Measurements from ENCODE around the gene ZNF831. TPM values are rescaled to one million over a fixed set of nuclear protein-coding genes. Genes with fewer than 3 reads are reported as not detected.
A peak's percentile ranks its signal among the peaks of the same experiment; 100 is the strongest.

The ZNF831 gene
- total RNA-seq, 5 donors from 2014 or later (not counting 1 experiment from before 2014, with no cell fraction given): 23.1 to 48.0 (median 29.7) TPM

- Histone ChIP-seq H3K36me3 (ENCODE audit: control insufficient read depth in 2 of 2, extremely low read depth in 1 of 2, insufficient read depth in 1 of 2, low read length in 1 of 2) (peaks cover 3 to 39% of the 10 kb centered on the region in 2 donors), H3K4me3 (ENCODE audit: control insufficient read depth in 1 of 2, extremely low read depth in 1 of 2, low read length in 1 of 2) (no peak overlapping the region), H3K9me3 (no peaks in the 10 kb centered on the region), H3K27me3 (replicated peaks in 1 of 2; ENCODE audit: control insufficient read depth in 2 of 2, extremely low read depth in 1 of 2, insufficient read depth in 2 of 2, low read length in 1 of 2) (no peaks in the 10 kb centered on the region), H3K4me1 (ENCODE audit: control insufficient read depth in 1 of 2, extremely low read depth in 1 of 2, insufficient read depth in 2 of 2, low read length in 2 of 2) (peaks cover 4 to 70% of the 10 kb centered on the region in 2 experiments), H3K27ac (ENCODE audit: low read length) (peak overlapping the region; percentile 30)
- ChIA-PET POLR2A (no interaction called here), CTCF (interaction anchor here (1.0 to 1.4 kb wide), 3 partner anchors 17 to 53 kb away, joined by 3 to 4 read pairs (median 3); no protein-coding TSS in a partner anchor)
- H3K27ac Mint-ChIP-seq: peak overlapping the region; percentile 91
- H3K36me3 Mint-ChIP-seq: peaks cover 71% of the 10 kb centered on the region
- WGBS (ENCODE audit: insufficient coverage): 96% methylated on average over 2 of the region's 2 CpGs
- ATAC-seq (replicated peaks in 1 of 4): no peak
- no peaks in the 10 kb centered on the region for H3K9me3 Mint-ChIP-seq
- H3K27me3 Mint-ChIP-seq: no peaks in the 10 kb centered on the region
- peak overlapping the region in 1 of 3 donors; percentile 30 for H3K4me3 Mint-ChIP-seq
- peaks cover 88 to 98% (median 94%) of the 10 kb centered on the region in 3 donors for H3K4me1 Mint-ChIP-seq
- no peak for DNase-seq
Measured at GRCh38 chr20:59175861-59176260, 12.2 kb downstream of the ZNF831 start.

GRCh38 chr20:59176812-59177211 lies 13.2 kb downstream of the ZNF831 start:
- CTCF ChIA-PET: interaction anchor here in 1 of 2 donors (1.0 kb wide), 1 partner anchor 29 kb away, joined by 3 read pairs; no protein-coding TSS in a partner anchor
- WGBS (ENCODE audit: insufficient coverage): 94% methylated on average over 2 of the region's 5 CpGs
- Histone ChIP-seq H3K4me3 (ENCODE audit: control insufficient read depth in 1 of 2, extremely low read depth in 1 of 2, low read length in 1 of 2) (no peak overlapping the region), H3K9me3 (no peaks in the 10 kb centered on the region), H3K36me3 (ENCODE audit: control insufficient read depth in 2 of 2, extremely low read depth in 1 of 2, insufficient read depth in 1 of 2, low read length in 1 of 2) (peaks cover 3 to 39% of the 10 kb centered on the region in 2 donors), H3K27me3 (replicated peaks in 1 of 2; ENCODE audit: control insufficient read depth in 2 of 2, extremely low read depth in 1 of 2, insufficient read depth in 2 of 2, low read length in 1 of 2) (no peaks in the 10 kb centered on the region), H3K4me1 (ENCODE audit: control insufficient read depth in 1 of 2, extremely low read depth in 1 of 2, insufficient read depth in 2 of 2, low read length in 2 of 2) (peaks cover 4 to 66% of the 10 kb centered on the region in 2 experiments), H3K27ac (ENCODE audit: low read length) (peak overlapping the region; percentile 92)
- H3K4me3 Mint-ChIP-seq: peak overlapping the region in 1 of 3 donors; percentile 71
- no peaks in the 10 kb centered on the region for H3K9me3 Mint-ChIP-seq
- peak overlapping the region; percentile 92 to 98 for H3K27ac Mint-ChIP-seq
- DNase-seq (no peak), ATAC-seq (replicated peaks in 1 of 4) (no peak)
- H3K36me3 Mint-ChIP-seq: peaks cover 71% of the 10 kb centered on the region
- POLR2A ChIA-PET: no interaction called here
- no peaks in the 10 kb centered on the region for H3K27me3 Mint-ChIP-seq
- peaks cover 88 to 98% (median 94%) of the 10 kb centered on the region in 3 donors for H3K4me1 Mint-ChIP-seq

GRCh38 chr20:59177266-59178250 lies 13.9 kb downstream of the ZNF831 start:
- Mint-ChIP-seq H3K9me3 (no peaks in the 10 kb centered on the region), H3K36me3 (peaks cover 68% of the 10 kb centered on the region), H3K27ac (peak overlapping the region; percentile 92 to 98), H3K4me3 (peak overlapping the region; percentile 43 to 71 (median 66)), H3K4me1 (peaks cover 88 to 98% (median 94%) of the 10 kb centered on the region in 3 donors), H3K27me3 (no peaks in the 10 kb centered on the region)
- H3K4me3 ChIP-seq (ENCODE audit: control insufficient read depth in 1 of 2, extremely low read depth in 1 of 2, low read length in 1 of 2): peak overlapping the region in 1 of 2 donors; percentile 20
- no peaks in the 10 kb centered on the region for H3K27me3 ChIP-seq (replicated peaks in 1 of 2; ENCODE audit: control insufficient read depth in 2 of 2, extremely low read depth in 1 of 2, insufficient read depth in 2 of 2, low read length in 1 of 2)
- POLR2A ChIA-PET: interaction anchor here (0.5 to 0.9 kb wide), 7 partner anchors 20 to 529 kb away, joined by 3 to 5 read pairs (median 3); no protein-coding TSS in a partner anchor
- 59% methylated on average over 7 of the region's 13 CpGs for WGBS (ENCODE audit: insufficient coverage)
- CTCF ChIA-PET: interaction anchor here in 1 of 2 donors (0.5 to 1.4 kb wide), 12 partner anchors 9 to 294 kb away, joined by 3 to 9 read pairs (median 3); no protein-coding TSS in a partner anchor
- H3K27ac ChIP-seq (ENCODE audit: low read length): peak overlapping the region; percentile 92
- H3K36me3 ChIP-seq (ENCODE audit: control insufficient read depth in 2 of 2, extremely low read depth in 1 of 2, insufficient read depth in 1 of 2, low read length in 1 of 2): peaks cover 3 to 38% of the 10 kb centered on the region in 2 donors
- DNase-seq (peak in 13 of 35 experiments; percentile 18 to 70 (median 28)), ATAC-seq (replicated peaks in 1 of 4) (peak; percentile 74 to 86 (median 76))
- H3K9me3 ChIP-seq: no peaks in the 10 kb centered on the region
- H3K4me1 ChIP-seq (ENCODE audit: control insufficient read depth in 1 of 2, extremely low read depth in 1 of 2, insufficient read depth in 2 of 2, low read length in 2 of 2): peaks cover 4 to 67% of the 10 kb centered on the region in 2 experiments

- H3K4me3 Mint-ChIP-seq: peak overlapping the region in 1 of 3 donors; percentile 71
- no peak for DNase-seq
- peaks cover under 1 to 34% of the 10 kb centered on the region in 2 donors for H3K36me3 ChIP-seq (ENCODE audit: control insufficient read depth in 2 of 2, extremely low read depth in 1 of 2, insufficient read depth in 1 of 2, low read length in 1 of 2)
- H3K4me1 Mint-ChIP-seq: peaks cover 87 to 97% (median 94%) of the 10 kb centered on the region in 3 donors
- peaks cover 4 to 64% of the 10 kb centered on the region in 2 experiments for H3K4me1 ChIP-seq (ENCODE audit: control insufficient read depth in 1 of 2, extremely low read depth in 1 of 2, insufficient read depth in 2 of 2, low read length in 2 of 2)
- no peaks in the 10 kb centered on the region for H3K27me3 Mint-ChIP-seq
- no peaks in the 10 kb centered on the region for H3K9me3 ChIP-seq
- WGBS (ENCODE audit: insufficient coverage): 97% methylated on average over 9 of the region's 10 CpGs
- peak overlapping the region; percentile 92 to 98 for H3K27ac Mint-ChIP-seq
- ATAC-seq (replicated peaks in 1 of 4): no peak
- POLR2A ChIA-PET: interaction anchor here in 1 of 2 donors (0.6 kb wide), 1 partner anchor 13 kb away, joined by 4 read pairs; no protein-coding TSS in a partner anchor
- H3K27ac ChIP-seq (ENCODE audit: low read length): peak overlapping the region; percentile 92
- no peak overlapping the region for H3K4me3 ChIP-seq (ENCODE audit: control insufficient read depth in 1 of 2, extremely low read depth in 1 of 2, low read length in 1 of 2)
- no peaks in the 10 kb centered on the region for H3K27me3 ChIP-seq (replicated peaks in 1 of 2; ENCODE audit: control insufficient read depth in 2 of 2, extremely low read depth in 1 of 2, insufficient read depth in 2 of 2, low read length in 1 of 2)
- H3K36me3 Mint-ChIP-seq: peaks cover 69% of the 10 kb centered on the region
- CTCF ChIA-PET: interaction anchor here in 1 of 2 donors (1.3 to 1.6 kb wide), 2 partner anchors 20 to 29 kb away, joined by 4 to 6 read pairs; no protein-coding TSS in a partner anchor
- no peaks in the 10 kb centered on the region for H3K9me3 Mint-ChIP-seq
Measured at GRCh38 chr20:59178983-59179595, 15.5 kb downstream of the ZNF831 start.

- CTCF ChIA-PET: interaction anchor here in 1 of 2 donors (1.6 kb wide), 1 partner anchor 28 kb away, joined by 6 read pairs; no protein-coding TSS in a partner anchor
- POLR2A ChIA-PET: no interaction called here
- H3K36me3 ChIP-seq (ENCODE audit: control insufficient read depth in 2 of 2, extremely low read depth in 1 of 2, insufficient read depth in 1 of 2, low read length in 1 of 2): peaks cover 0 to 38% of the 10 kb centered on the region in 2 donors
- no peaks in the 10 kb centered on the region for H3K9me3 Mint-ChIP-seq
- H3K4me1 Mint-ChIP-seq: peaks cover 84 to 95% (median 92%) of the 10 kb centered on the region in 3 donors
- peak overlapping the region; percentile 92 for H3K27ac ChIP-seq (ENCODE audit: low read length)
- no peak for ATAC-seq (replicated peaks in 1 of 4)
- WGBS (ENCODE audit: insufficient coverage): no CpG with 5 or more reads among the region's 5 CpGs
- no peak overlapping the region for H3K4me3 ChIP-seq (ENCODE audit: control insufficient read depth in 1 of 2, extremely low read depth in 1 of 2, low read length in 1 of 2)
- no peak overlapping the region for H3K4me3 Mint-ChIP-seq
- DNase-seq: no peak
- no peaks in the 10 kb centered on the region for H3K27me3 ChIP-seq (replicated peaks in 1 of 2; ENCODE audit: control insufficient read depth in 2 of 2, extremely low read depth in 1 of 2, insufficient read depth in 2 of 2, low read length in 1 of 2)
- peak overlapping the region; percentile 92 to 98 for H3K27ac Mint-ChIP-seq
- peaks cover 68% of the 10 kb centered on the region for H3K36me3 Mint-ChIP-seq
- H3K27me3 Mint-ChIP-seq: no peaks in the 10 kb centered on the region
- no peaks in the 10 kb centered on the region for H3K9me3 ChIP-seq
- peaks cover 4 to 67% of the 10 kb centered on the region in 2 experiments for H3K4me1 ChIP-seq (ENCODE audit: control insufficient read depth in 1 of 2, extremely low read depth in 1 of 2, insufficient read depth in 2 of 2, low read length in 2 of 2)
Measured at GRCh38 chr20:59179988-59180387, 16.4 kb downstream of the ZNF831 start.

Measured in T-cell (primary cell).